HG02970 (cell line): ENCODE data around the gene ZNF804B.

ENCODE experiments used
- ATAC-seq: cut with Tn5 transposase; IDR thresholded peaks from one replicate; pipeline ENCODE4 v1.9.1; 2021; ENCODE audit warnings: mild to moderate bottlenecking, moderate library complexity, moderate number of reproducible peaks; ENCODE audit not compliant: unreplicated experiment, low FRiP score

ZNF804B gene

GRCh38 chr7:88826222-88826621, 66.7 kb downstream of the ZNF804B start:
- no peak for ATAC-seq

DNA sequence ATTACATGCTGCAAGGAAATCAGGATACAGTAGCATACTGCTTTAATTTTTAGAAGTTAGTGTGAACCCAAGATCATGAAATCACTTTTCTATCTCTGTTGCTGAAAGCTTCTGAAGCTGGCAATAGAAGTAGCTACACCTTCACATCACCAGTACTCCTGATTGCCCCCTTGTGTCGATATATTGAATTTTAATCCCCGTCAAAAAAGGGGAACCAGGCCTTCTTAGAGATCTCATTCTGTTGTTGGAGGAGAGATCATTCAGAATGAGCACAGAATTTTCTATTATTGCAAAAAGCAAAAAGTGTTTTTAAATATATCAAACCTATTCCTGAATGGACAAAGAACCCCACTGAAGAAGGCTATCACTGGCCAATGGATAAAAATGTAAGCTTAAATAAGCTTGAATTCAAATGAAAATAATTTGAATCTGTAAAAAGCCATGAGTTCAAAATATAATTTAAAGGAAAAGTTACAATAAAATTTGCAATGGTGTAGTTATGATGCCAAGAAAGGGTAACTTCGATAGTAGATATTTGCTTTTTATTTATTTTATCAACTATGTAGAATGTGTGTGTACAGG, 75.7 kb downstream of the ZNF804B start:
- ATAC-seq = peak; percentile 92

DNA sequence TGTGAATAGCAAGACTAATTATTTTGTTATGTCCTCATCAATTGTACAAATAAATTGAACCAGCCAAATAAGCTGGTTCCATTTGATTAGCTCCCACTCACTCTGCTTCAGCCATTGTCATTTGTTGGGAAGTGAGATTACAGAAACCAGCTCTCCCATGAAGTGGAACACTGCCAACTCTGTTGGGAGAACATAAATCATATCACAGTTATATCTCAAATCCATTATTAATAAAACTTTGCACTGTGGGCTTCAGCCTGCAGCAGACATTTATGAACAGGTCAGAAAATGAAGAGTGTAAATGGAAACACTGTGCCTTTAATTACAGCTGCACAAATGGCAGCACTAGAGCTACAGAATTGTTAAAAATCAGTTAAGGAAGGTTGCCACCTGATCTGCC, 82.7 kb downstream of the ZNF804B start:
- no peak for ATAC-seq

- ATAC-seq = no peak
Measured at GRCh38 chr7:88845091-88845490, 85.6 kb downstream of the ZNF804B start.

DNA sequence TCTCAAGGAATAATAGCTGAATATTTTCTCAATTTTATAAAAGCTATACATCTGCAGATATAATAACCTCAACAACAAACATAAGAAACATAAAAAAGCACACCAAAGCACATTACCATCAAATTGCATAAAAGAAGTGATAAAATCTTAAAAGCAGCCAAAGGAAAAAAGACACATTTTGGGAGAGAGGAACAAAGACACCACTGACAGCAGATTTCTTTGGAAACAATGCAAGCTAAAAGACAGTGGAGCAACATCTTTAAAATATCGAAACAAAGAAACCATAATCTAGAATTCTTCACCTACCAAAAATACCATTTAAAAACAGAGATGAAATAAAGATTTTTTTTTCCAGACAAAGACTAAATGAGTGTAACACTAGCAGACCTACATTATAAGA, 91.7 kb downstream of the ZNF804B start:
- no peak for ATAC-seq

DNA sequence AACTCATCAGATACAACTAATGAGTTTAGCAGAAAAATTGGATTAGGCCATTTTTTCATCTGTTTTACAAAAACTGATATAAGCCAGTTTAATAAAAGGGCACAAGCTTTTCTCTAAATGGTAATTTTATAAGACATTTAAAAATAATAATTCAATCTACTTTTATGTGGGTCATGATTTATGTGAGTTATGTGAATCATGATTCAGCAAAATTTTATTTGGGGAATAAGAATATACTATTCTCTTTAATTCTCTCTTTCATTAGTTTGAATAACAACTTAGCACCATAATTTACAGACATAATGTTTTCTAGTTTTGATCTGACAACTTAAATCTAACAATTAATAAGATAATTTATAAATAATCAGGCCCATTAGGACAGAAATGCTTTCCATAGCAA, 99.8 kb downstream of the ZNF804B start:
- no peak for ATAC-seq

DNA sequence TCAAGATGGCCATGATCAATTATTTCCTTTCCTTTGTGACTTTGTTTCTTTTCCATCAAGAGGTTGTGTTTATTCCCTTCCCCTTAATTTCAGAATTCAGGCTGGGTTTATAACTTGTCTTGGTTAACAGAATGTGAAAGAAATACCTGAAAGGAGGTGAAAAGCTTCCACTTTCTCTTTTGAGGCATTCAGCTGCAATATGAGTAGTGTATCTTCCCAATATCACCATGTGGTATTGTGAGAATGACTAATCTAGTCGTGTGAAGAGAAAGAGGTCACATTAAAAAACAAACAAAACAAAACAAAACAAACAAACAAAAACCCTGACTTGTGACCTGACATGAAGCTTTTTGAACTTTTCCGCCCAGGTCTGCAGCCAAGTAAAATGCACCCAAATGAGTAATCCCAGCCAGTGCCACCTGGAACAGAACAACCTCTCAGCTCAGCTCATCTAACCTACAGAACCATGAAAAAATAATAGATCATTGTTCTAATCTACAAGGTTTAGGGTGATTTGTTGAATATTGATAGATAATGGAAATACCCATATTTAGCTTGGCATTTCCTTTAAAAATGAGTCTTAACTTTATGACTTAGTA, 106.9 kb downstream of the ZNF804B start:
- ATAC-seq = peak; percentile 49

GRCh38 chr7:88867158-88867557, 107.7 kb downstream of the ZNF804B start:
- no peak for ATAC-seq

DNA sequence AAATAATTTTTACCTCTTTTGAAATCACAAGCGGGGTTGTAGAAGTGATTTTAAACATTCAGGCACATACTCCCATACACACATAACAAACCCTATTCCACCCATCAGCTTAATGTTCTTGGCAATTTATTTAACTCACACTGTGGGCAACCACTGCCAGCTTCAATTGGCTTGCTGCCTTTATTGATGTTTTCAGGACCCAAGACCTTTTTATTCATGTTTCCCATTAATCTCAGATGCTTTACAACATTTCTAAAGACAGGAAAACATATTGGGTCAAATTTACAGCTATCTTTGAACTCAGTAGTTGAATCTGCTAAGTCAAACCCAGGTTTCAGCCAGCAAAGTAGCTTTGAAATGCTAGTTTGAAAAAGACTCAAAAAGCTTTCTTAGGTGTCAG, 109.0 kb downstream of the ZNF804B start:
- ATAC-seq = no peak

- ATAC-seq = no peak
Measured at GRCh38 chr7:88881136-88881535, 121.6 kb downstream of the ZNF804B start.

DNA sequence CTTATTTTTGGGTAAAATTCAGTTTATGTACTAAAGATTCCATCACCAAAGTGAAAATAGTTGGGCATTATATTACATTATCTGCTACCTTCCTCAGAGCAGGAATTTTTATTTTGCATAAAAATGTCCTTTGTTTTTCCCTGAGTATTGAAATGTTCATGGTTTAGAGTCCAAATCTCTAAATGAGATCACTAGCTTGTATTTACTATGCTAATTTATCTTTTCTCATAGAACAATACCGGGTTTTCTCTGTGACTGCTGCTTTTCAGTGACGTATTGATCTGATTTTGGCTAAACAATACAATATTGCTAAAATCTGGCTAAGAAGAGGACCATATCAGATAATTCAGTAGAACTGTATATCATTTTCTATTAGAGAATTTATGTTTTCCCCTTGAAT, 125.6 kb downstream of the ZNF804B start:
- ATAC-seq = no peak

- ATAC-seq = no peak
Measured at GRCh38 chr7:88888684-88889083, 129.2 kb downstream of the ZNF804B start.

DNA sequence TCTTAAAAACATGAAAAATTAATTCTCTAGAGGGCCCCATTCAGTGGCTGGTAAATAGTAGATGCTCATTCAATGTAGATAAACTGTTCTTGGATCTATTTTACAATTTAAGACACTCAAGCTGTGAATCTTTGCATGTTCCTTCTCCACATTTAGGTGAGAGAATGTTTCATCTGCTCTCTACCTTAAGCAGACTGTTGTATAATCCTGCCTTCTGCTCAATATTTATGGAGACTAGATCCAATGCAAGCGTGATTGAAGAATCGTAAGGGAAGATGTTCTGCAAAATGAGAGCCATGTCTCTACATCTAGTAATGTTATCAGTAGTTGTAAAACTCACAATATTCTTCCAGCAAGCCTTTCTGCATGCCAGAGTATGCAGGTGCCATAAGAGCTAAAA, 151.0 kb downstream of the ZNF804B start:
- ATAC-seq = no peak

DNA sequence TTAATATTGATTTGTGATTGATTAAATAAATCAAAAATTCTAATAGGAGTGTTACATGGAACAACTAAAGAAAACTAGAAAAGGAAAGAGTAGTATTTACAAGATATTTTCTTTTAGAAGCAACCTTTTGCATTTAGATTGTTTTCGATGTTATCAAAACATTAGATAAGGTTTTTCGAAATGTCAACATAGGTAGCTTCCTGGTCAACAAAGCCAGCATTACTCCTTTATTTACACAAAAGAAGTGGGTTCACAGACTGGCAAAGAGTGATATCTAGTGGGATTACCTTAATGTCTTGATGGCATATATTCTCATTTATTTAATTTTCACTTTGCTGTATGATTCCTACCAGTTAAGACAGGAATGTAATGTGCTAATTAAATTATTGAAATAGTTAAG, 153.4 kb downstream of the ZNF804B start:
- no peak for ATAC-seq

DNA sequence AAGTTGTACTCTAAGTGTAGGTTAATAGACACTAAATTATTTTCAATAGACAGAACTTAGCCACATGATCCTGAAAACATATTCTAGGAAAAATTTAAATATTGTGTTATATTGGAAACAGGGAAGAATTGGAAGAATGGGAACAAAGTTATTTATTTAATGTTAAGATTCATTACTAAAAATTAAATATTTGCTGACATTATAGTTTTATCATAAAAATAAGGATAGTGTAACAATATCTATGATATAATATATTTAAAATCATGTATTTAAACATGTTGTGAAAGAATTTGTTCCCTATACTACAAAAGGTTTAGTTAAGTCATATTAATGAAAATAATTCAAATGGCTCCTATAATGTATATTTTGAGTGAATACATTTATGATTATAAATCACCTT, 156.1 kb downstream of the ZNF804B start:
- no peak for ATAC-seq

- no peak for ATAC-seq
Measured at GRCh38 chr7:88919478-88920131, 160.1 kb downstream of the ZNF804B start.

GRCh38 chr7:88922944-88923343, 163.4 kb downstream of the ZNF804B start:
- ATAC-seq = no peak

- ATAC-seq = no peak
Measured at GRCh38 chr7:88928276-88928675, 168.8 kb downstream of the ZNF804B start.

- ATAC-seq = no peak
Measured at GRCh38 chr7:88929719-88930118, 170.2 kb downstream of the ZNF804B start.

- ATAC-seq = no peak
Measured at GRCh38 chr7:88933285-88933684, 173.8 kb downstream of the ZNF804B start.

GRCh38 chr7:88942815-88943501, 183.5 kb downstream of the ZNF804B start:
- no peak for ATAC-seq

DNA sequence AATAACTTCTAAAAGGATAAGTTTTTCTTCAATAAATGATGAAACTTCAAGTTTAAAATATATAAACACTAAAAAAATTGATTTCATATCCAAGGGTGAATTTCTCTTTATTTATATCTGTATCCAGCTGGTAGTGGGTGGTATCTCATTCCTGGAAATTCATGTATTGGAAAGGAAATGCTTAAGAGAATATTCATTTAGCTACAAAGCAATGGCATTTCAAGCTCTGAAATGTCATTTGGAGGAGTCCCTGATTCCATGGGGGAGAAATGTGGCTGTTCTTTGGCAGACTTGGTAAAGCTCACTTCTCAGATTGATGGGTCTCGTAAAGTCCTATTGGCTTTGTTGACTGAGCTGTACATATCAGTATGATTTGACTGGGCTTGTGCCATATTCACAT, 192.3 kb downstream of the ZNF804B start:
- ATAC-seq = no peak
